ENCODE measurements around the gene GAPDHS.

GAPDHS gene

GRCh38 chr19:35500611-35501010 lies 32.6 kb upstream of the GAPDHS start:
- in situ Hi-C loops (cut with MboI; ENCODE audit: low pct_unique_long_range_greater_than_20kb, low sequenced_read_pairs, unreplicated experiment), result no loop called here
- no peak for DNase-seq (ENCODE audit: low spot score)
- no peak for TF ChIP-seq CTCF (IDR thresholded peaks at IDR 0.05; ENCODE audit: extremely low read depth, insufficient read depth, missing control alignments)

DNA sequence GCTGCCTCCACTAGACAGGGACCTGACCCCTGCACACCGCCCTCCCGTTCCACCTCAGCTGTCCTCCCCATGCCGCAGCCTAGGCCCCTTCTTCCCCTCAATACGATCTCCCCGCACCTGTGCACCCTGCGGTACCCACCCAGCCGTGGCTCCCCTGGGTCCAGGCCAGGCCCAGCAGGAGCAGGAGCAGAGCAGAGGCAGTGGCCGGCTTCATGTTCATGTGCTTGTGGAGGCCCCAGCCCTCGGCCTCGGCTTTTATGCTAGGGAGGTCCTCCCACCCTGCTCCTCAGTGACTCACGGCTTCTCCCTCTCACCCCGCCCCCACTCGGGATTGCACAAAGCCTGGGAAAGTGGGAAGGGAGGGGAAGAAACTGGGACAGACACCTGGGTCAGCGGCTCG lies 31.6 kb upstream of the GAPDHS start:
- in situ Hi-C loops (cut with MboI; ENCODE audit: low pct_unique_long_range_greater_than_20kb, low sequenced_read_pairs, unreplicated experiment), result no loop called here

GRCh38 chr19:35502751-35503150 lies 30.5 kb upstream of the GAPDHS start:
- DNase-seq (ENCODE audit: low spot score), result no peak
- TF ChIP-seq CTCF (IDR thresholded peaks at IDR 0.05; ENCODE audit: extremely low read depth, insufficient read depth, missing control alignments), result no peak
- in situ Hi-C loops (cut with MboI; ENCODE audit: low pct_unique_long_range_greater_than_20kb, low sequenced_read_pairs, unreplicated experiment), result no loop called here

More for the DNA sequence above, 31.6 kb upstream of the GAPDHS start:
- no peak for DNase-seq (ENCODE audit: low spot score)
- TF ChIP-seq CTCF (IDR thresholded peaks at IDR 0.05; ENCODE audit: extremely low read depth, insufficient read depth, missing control alignments), result no peak

GRCh38 chr19:35506011-35506410 lies 27.2 kb upstream of the GAPDHS start:
- no peak for DNase-seq (ENCODE audit: low spot score)
- TF ChIP-seq CTCF (IDR thresholded peaks at IDR 0.05; ENCODE audit: extremely low read depth, insufficient read depth, missing control alignments), result no peak
- in situ Hi-C loops (cut with MboI; ENCODE audit: low pct_unique_long_range_greater_than_20kb, low sequenced_read_pairs, unreplicated experiment), result no loop called here

DNA sequence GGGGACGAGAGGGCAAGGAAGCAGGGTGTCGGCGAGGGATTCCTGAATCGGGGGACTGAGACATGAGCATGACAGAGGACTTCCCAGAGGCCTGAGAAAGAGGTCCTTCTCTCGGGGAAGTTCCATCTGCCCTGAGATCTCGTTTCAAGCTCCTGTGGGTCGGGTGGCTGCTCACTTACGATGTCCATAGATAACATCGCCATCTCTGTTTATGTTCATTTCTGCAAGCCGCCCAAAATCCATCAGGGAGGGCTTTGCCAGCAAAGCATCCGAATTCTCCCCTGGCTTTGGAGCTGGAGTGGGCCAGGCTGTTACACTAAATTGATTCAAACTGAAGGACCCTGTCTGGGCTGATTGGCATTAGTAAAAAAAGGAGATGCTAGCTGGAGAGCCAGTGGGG lies 25.7 kb upstream of the GAPDHS start:
- in situ Hi-C loops (cut with MboI; ENCODE audit: low pct_unique_long_range_greater_than_20kb, low sequenced_read_pairs, unreplicated experiment), result no loop called here
- DNase-seq (ENCODE audit: low spot score), result no peak

DNA sequence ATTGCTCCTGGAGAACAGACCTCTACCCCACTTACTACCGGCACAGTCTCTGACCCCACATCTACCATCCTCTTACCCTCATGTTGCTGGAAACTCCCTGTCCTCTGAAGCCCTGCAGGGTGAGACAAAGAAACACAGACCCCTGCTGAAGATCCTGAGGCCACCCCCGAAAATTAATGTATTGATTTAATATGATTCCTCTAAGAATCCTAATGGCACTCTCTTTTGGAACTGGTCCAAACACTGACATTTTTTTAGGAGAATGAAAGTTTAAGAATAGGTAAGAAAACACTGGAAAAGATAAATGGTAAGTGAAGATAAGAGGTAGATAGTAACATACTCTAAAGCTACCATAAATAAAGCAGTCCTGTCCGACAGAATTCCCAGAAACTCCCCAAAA lies 25.1 kb upstream of the GAPDHS start:
- in situ Hi-C loops (cut with MboI; ENCODE audit: low pct_unique_long_range_greater_than_20kb, low sequenced_read_pairs, unreplicated experiment), result no loop called here

More for the DNA sequence above, 25.7 kb upstream of the GAPDHS start:
- TF ChIP-seq CTCF (IDR thresholded peaks at IDR 0.05; ENCODE audit: extremely low read depth, insufficient read depth, missing control alignments), result no peak

More for the DNA sequence above, 25.1 kb upstream of the GAPDHS start:
- no peak for TF ChIP-seq CTCF (IDR thresholded peaks at IDR 0.05; ENCODE audit: extremely low read depth, insufficient read depth, missing control alignments)
- no peak for DNase-seq (ENCODE audit: low spot score)
